Activated naive CD4-positive, alpha-beta T cell treated with anti-CD3 and anti-CD28 coated beads, Interleukin-2, amount 10 ng/mL, durations not matched to agents 7 days and 5 days (primary cell): ENCODE results near the gene TMEFF2.

Experiments used
- CTCF ChIA-PET: fragments of 350-600 bp; sonication (Branson Sonifier 250); formaldehyde crosslinking; loops from one replicate; lab custom pipeline; 2021; ENCODE audit warnings: antibody characterized with exemption; lab: Charles Lee
- DNase-seq: peaks from one replicate; pipeline ENCODE4 v3.0.0-alpha.2; 2020
- H3K27ac Mint-ChIP-seq: one replicate; pipeline ENCODE4 v1.8.0; 2021; ENCODE audit warnings: mild to moderate bottlenecking, moderate library complexity, mixed read lengths
- H3K27me3 Mint-ChIP-seq: one replicate; pipeline ENCODE4 v1.8.0; 2021; ENCODE audit warnings: mild to moderate bottlenecking, mixed read lengths
- H3K36me3 Mint-ChIP-seq: one replicate; pipeline ENCODE4 v1.8.0; 2021; ENCODE audit warnings: mixed read lengths
- H3K4me1 Mint-ChIP-seq: one replicate; pipeline ENCODE4 v1.8.0; 2021; ENCODE audit warnings: mixed read lengths
- H3K4me3 Mint-ChIP-seq: one replicate; pipeline ENCODE4 v1.8.0; 2021; ENCODE audit warnings: mild to moderate bottlenecking, moderate library complexity, mixed read lengths
- H3K9me3 Mint-ChIP-seq: one replicate; pipeline ENCODE4 v1.8.0; 2021; ENCODE audit warnings: mixed read lengths

The TMEFF2 gene

DNA sequence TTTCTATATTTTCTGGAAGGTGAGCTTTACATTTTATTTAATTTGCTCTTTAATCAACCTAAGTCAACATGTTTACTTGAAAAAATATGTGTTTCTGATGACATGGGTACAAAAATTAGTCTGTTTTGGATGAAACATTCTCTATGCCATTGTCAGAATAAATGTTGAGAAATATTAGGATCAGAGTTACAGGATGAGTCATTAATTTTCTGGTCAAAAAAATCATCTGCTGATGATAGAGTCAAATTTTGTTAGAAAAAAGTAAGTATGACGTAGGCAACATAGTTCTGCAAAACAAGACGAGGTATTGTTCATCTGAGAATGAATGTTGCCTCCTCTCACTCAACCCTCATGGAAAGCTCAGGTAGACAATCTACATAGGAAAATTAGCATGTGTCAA is 240.3 kb downstream of the TMEFF2 start:
- CTCF ChIA-PET = no interaction called here
- Mint-ChIP-seq H3K27ac (no peak overlapping the region), H3K27me3 (peaks cover 8% of the 10 kb centered on the region), H3K4me3 (no peak overlapping the region), H3K4me1 (no peaks in the 10 kb centered on the region), H3K36me3 (no peaks in the 10 kb centered on the region), H3K9me3 (no peaks in the 10 kb centered on the region)
- DNase-seq = no peak

- Mint-ChIP-seq H3K4me1 (no peaks in the 10 kb centered on the region), H3K9me3 (no peaks in the 10 kb centered on the region), H3K27me3 (peaks cover under 1% of the 10 kb centered on the region), H3K27ac (no peak overlapping the region), H3K36me3 (no peaks in the 10 kb centered on the region), H3K4me3 (no peak overlapping the region)
- CTCF ChIA-PET = no interaction called here
- no peak for DNase-seq
These were observed 242.0 kb downstream of the TMEFF2 start for GRCh38 chr2:191952515-191953270.

GRCh38 chr2:191951832-191952231 is 242.9 kb downstream of the TMEFF2 start:
- H3K27me3 Mint-ChIP-seq = no peaks in the 10 kb centered on the region
- H3K4me1 Mint-ChIP-seq = no peaks in the 10 kb centered on the region
- H3K4me3 Mint-ChIP-seq = no peak overlapping the region
- H3K9me3 Mint-ChIP-seq = no peaks in the 10 kb centered on the region
- CTCF ChIA-PET = no interaction called here
- no peak for DNase-seq
- H3K36me3 Mint-ChIP-seq = no peaks in the 10 kb centered on the region
- no peak overlapping the region for H3K27ac Mint-ChIP-seq

GRCh38 chr2:191951376-191951775 is 243.4 kb downstream of the TMEFF2 start:
- no peaks in the 10 kb centered on the region for H3K27me3 Mint-ChIP-seq
- no peaks in the 10 kb centered on the region for H3K9me3 Mint-ChIP-seq
- no peaks in the 10 kb centered on the region for H3K36me3 Mint-ChIP-seq
- CTCF ChIA-PET = no interaction called here
- no peaks in the 10 kb centered on the region for H3K4me1 Mint-ChIP-seq
- H3K27ac Mint-ChIP-seq = no peak overlapping the region
- DNase-seq = no peak
- H3K4me3 Mint-ChIP-seq = no peak overlapping the region

GRCh38 chr2:191950132-191950874 is 244.4 kb downstream of the TMEFF2 start:
- Mint-ChIP-seq H3K4me3 (no peak overlapping the region), H3K27me3 (no peaks in the 10 kb centered on the region), H3K27ac (no peak overlapping the region), H3K9me3 (no peaks in the 10 kb centered on the region), H3K36me3 (no peaks in the 10 kb centered on the region), H3K4me1 (no peaks in the 10 kb centered on the region)
- CTCF ChIA-PET = no interaction called here
- DNase-seq = no peak

GRCh38 chr2:191947235-191947634 is 247.5 kb downstream of the TMEFF2 start:
- CTCF ChIA-PET = interaction anchor here (0.7 kb wide), 1 partner anchor 123 kb away, joined by 4 read pairs; no protein-coding TSS in a partner anchor
- Mint-ChIP-seq H3K36me3 (no peaks in the 10 kb centered on the region), H3K4me1 (no peaks in the 10 kb centered on the region), H3K9me3 (no peaks in the 10 kb centered on the region), H3K4me3 (no peak overlapping the region), H3K27me3 (no peaks in the 10 kb centered on the region), H3K27ac (no peak overlapping the region)
- DNase-seq = no peak

DNA sequence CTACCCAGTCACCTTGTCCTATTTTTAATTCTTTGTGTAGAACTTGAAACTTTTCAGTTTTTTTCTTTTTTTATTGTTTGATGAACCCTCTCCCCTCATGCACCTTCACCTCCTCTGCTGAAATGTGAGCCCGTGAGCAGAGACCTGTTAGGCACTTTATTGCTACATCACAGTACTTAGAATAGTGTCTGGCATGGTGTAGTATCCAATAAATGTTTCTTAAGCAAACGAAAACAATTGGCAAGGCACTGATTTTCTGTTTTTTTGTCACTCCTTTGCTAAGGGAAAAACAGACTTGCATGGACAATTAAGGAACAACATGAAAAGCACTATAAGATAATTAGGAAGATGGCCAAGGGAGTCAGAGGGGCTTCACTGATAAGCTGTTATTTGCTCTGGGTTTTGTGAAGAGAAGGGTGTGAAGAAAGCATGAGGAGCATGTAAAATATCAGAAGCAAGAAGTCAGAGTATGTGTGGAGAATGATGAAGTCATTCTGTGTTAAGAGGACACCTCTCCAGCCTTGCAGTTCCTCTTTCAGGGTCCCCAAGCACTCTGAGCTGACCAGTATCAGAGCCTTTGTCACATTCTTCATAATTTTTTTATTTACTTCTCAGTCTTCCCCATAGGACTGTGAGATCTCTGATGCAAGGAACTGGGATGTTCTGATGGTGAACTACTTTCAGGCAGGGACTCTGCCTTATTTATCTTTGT is 248.1 kb downstream of the TMEFF2 start:
- Mint-ChIP-seq H3K27me3 (no peaks in the 10 kb centered on the region), H3K4me1 (no peaks in the 10 kb centered on the region), H3K9me3 (no peaks in the 10 kb centered on the region), H3K27ac (no peak overlapping the region), H3K4me3 (no peak overlapping the region), H3K36me3 (no peaks in the 10 kb centered on the region)
- no peak for DNase-seq
- CTCF ChIA-PET = no interaction called here

GRCh38 chr2:191945623-191946022 is 249.1 kb downstream of the TMEFF2 start:
- Mint-ChIP-seq H3K36me3 (no peaks in the 10 kb centered on the region), H3K27me3 (no peaks in the 10 kb centered on the region), H3K9me3 (no peaks in the 10 kb centered on the region), H3K4me3 (no peak overlapping the region), H3K4me1 (no peaks in the 10 kb centered on the region), H3K27ac (no peak overlapping the region)
- CTCF ChIA-PET = no interaction called here
- DNase-seq = no peak

GRCh38 chr2:191942739-191943103 is 252.0 kb downstream of the TMEFF2 start:
- no peaks in the 10 kb centered on the region for H3K9me3 Mint-ChIP-seq
- no peaks in the 10 kb centered on the region for H3K4me1 Mint-ChIP-seq
- CTCF ChIA-PET = no interaction called here
- H3K36me3 Mint-ChIP-seq = no peaks in the 10 kb centered on the region
- no peak for DNase-seq
- H3K27ac Mint-ChIP-seq = no peak overlapping the region
- no peak overlapping the region for H3K4me3 Mint-ChIP-seq
- H3K27me3 Mint-ChIP-seq = no peaks in the 10 kb centered on the region

GRCh38 chr2:191942090-191942738 is 252.5 kb downstream of the TMEFF2 start:
- Mint-ChIP-seq H3K4me3 (no peak overlapping the region), H3K9me3 (no peaks in the 10 kb centered on the region)
- CTCF ChIA-PET = no interaction called here

DNA sequence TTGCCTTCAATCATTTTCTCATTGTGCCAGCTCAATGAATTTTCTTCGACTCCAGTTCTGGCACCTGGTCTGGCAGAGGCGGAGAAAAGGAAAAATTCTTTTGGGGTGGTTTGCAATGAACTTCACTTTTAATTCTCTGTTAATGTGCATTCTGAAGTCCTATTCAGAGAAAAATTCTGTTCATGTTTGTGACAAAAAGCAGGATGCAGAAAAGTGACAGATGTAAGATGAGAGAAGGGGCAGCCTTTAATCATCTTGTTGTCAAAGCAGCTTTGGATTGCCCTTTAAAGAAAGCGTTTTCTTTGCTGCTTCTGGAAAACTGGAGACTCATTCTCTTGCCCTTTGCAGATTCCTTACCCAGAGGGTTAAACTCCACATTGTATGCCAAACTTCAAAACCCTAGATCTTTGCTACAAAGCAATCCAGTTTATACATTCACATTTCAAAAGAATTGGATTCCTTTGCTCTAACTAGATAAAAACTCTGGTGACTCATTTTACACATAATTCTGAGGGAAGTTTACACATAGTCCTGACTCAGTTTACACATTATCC is 253.3 kb downstream of the TMEFF2 start:
- no peaks in the 10 kb centered on the region for H3K4me1 Mint-ChIP-seq
- H3K27ac Mint-ChIP-seq = no peak overlapping the region
- DNase-seq = no peak
- H3K27me3 Mint-ChIP-seq = no peaks in the 10 kb centered on the region
- H3K36me3 Mint-ChIP-seq = no peaks in the 10 kb centered on the region
- H3K4me3 Mint-ChIP-seq = no peak overlapping the region
- H3K9me3 Mint-ChIP-seq = no peaks in the 10 kb centered on the region
- CTCF ChIA-PET = interaction anchor here (0.6 kb wide), 1 partner anchor 171 kb away, joined by 4 read pairs; no protein-coding TSS in a partner anchor

More at GRCh38 chr2:191942090-191942738, 252.5 kb downstream of the TMEFF2 start:
- Mint-ChIP-seq H3K4me1 (no peaks in the 10 kb centered on the region), H3K27me3 (no peaks in the 10 kb centered on the region), H3K27ac (no peak overlapping the region), H3K36me3 (no peaks in the 10 kb centered on the region)
- no peak for DNase-seq

DNA sequence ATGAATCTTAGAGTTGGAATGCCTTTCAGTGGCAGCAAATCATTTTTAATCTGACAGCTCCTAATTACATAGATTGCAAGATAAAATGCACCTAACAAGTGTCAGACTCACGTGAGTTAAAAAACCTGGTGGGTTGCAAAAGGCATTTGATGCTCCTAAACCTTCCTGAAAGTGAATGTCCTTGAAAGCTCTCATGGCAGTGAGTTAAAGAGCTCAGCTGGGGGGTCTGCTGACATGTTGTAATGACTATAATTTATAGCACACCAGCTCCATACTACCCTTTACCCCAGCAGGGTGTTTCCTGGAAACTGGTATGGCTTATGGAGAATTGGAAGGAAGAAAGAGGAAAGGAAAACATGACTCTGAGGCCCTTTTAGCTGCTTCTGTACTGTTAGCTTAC is 256.0 kb downstream of the TMEFF2 start:
- DNase-seq = no peak
- Mint-ChIP-seq H3K4me3 (no peak overlapping the region), H3K36me3 (no peaks in the 10 kb centered on the region), H3K27me3 (peaks cover 3% of the 10 kb centered on the region), H3K27ac (no peak overlapping the region), H3K4me1 (no peaks in the 10 kb centered on the region), H3K9me3 (no peaks in the 10 kb centered on the region)
- CTCF ChIA-PET = no interaction called here

GRCh38 chr2:191936882-191937405 is 257.8 kb downstream of the TMEFF2 start:
- Mint-ChIP-seq H3K4me1 (no peaks in the 10 kb centered on the region), H3K9me3 (no peaks in the 10 kb centered on the region), H3K27me3 (peaks cover 3% of the 10 kb centered on the region), H3K27ac (no peak overlapping the region), H3K36me3 (no peaks in the 10 kb centered on the region), H3K4me3 (no peak overlapping the region)
- CTCF ChIA-PET = no interaction called here
- DNase-seq = no peak

GRCh38 chr2:191935247-191935646 is 259.5 kb downstream of the TMEFF2 start:
- peaks cover 3% of the 10 kb centered on the region for H3K27me3 Mint-ChIP-seq
- CTCF ChIA-PET = no interaction called here
- H3K27ac Mint-ChIP-seq = no peak overlapping the region
- no peaks in the 10 kb centered on the region for H3K9me3 Mint-ChIP-seq
- H3K4me3 Mint-ChIP-seq = no peak overlapping the region
- DNase-seq = no peak
- no peaks in the 10 kb centered on the region for H3K4me1 Mint-ChIP-seq
- no peaks in the 10 kb centered on the region for H3K36me3 Mint-ChIP-seq
